ENCODE results near the gene TIMP3.

The TIMP3 gene

DNA sequence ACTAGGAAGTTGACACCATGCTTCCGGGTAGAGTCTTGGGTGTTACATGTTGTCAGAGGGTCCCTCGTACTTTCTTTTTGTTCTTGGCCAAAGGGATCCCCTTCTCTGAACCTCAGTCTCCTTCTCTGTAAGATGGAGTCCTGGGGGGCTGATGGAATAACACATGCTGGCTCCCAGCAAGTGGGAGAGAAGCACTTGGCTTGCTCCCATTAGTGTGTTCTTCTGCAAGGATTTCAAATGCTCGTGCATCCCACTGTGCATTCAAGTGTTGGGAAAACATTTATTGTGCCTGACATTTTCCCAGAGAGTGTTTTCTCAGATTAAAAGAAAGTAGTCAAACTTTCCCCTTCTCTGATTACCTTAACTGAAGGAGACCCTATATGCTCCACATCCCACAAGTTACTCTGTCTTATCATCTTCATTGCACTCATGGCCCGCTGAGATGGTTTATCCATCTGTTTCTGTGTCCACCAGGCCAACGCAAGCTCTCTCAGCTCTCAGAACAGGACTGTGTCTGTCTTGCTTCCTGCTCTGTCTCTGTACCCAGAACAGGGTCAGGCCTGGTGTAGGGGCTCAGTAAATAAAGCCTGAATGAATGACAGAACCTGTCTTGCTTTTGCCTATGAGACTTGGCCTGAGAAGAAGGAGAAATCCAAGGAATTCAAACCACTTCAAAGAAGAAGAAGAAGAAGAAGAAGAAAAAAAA lies 16.0 kb upstream of the TIMP3 start:
- no peak for FAIRE-seq
- no peak for DNase-seq (ENCODE audit: low spot score)

DNA sequence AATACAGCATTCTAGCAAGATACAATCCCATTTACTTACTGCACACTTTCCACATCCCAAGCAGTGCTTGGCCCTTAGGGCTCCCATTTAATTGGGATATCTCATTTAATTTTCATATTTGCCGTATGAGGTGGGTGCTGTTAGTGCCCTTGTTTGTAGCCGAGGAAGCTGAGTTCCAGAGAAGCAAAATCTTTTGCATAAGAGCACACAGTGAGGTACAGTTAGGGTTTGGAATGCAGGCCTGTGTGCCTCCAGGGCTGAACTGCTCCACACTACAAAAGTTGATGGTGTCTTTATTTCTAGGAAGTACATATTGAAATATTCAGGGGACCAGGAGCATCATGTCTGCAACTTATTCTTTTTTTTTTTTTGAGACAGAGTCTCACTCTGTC lies 15.5 kb upstream of the TIMP3 start:
- DNase-seq (ENCODE audit: low spot score) (no peak), FAIRE-seq (no peak)

DNA sequence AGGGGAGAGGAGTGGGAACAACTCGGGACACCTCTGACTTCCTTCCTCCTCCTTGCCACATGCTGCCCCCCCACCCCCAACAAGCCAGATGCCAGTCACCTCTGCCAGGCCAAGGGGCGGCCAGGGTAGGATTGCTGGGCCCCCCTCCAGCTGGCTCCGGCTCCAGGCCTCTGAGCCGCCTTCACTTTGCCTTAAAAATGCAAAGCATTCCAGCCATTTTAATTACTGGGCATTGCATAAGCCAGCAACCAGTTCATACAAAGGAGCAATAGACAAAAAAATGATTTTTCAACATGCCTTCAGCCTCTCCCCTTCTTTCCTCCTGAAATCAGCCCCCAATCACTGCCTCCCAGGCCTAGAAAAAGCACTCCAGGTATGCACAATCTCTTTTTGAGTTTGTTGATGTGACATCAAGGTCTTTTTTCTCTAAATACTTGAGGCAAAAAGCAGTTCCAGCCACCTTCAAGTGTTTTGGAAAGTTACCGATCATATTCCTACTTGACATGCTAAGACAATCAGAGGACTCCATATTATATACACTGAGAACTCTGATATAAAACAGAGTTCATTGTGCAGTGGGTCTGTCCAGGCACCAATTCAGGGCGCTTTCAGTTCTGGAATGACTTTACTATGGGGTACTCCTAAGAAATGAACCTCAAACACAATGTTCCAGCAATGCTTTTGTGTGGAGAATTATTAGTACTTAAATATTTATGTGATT lies 12.4 kb upstream of the TIMP3 start:
- FAIRE-seq (no peak), DNase-seq (ENCODE audit: low spot score) (no peak)

DNA sequence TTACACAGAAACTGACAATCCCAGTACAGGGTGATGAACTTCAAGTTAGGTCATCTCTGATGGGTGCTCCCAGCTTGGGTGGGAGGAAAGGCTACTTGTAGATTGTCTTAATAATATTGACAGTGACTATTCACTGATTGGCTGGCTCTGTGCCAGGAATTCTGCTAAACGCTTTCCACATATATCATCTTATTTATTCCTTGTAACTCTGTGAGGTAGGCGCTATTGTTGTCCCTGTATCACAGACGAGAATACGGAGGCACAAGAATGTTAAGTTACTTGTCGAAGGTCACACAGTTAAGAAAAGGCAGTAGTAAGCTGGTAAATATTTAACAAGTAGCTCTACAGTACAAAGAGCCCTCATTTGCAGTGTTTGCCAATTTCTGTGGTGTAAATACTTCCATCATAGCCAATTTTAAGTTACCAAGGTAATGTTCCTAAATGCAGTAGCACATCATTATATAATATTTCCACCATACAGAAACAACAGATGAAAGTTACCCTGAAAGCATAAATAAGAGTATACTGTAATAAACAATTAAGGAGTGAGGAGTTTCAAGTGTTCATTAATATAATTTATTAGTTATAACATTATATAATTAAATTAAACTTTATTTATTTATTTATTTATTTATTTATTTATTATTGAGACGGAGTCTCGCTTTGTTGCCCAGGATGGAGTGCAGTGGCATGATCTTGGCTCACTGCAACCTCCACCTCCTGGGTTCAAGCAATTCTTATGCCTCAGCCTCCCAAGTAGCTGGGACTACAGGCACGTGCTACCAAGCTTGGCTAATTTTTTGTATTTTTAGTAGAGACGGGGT lies 11.5 kb upstream of the TIMP3 start:
- no peak for DNase-seq (ENCODE audit: low spot score)
- FAIRE-seq: no peak

DNA sequence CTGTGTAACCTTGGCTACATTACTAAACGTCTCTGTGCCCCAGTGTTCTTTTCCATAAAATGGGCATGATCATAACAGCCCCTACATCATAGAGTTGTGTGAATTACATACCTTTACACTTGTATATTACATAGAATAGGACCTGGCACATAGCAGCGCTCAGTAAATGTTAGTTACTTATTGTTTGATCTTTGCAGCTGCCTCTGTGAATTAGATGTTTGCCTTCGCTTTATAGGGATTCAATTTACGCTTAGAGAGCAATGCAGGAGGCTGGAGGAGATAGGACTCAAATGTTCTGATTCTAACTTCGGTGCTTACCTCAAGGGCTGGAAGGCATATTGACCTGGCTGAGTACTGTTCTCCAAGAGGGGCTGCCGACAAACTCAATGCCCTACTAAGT lies 10.4 kb upstream of the TIMP3 start:
- no peak for DNase-seq (ENCODE audit: low spot score)
- no peak for FAIRE-seq

DNA sequence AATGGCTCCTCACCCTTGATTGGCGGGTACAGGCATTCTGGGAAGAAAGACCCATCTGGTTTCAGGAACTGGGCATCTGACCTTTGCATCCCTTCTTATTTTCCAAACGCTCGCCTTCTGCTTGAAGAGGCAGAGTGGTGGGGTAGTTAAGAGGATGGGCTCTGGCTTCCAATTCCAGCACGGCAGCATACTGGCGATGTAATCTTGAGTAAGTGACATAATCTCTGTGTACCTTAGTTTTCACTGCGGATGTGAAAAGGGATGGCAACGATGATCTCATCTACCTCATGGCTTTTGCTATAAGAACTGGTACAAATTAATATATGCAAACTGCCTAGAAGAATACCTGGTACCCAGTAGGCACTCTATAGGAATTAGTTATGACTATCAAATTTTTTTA lies 10.0 kb upstream of the TIMP3 start:
- DNase-seq (ENCODE audit: low spot score): no peak
- no peak for FAIRE-seq

GRCh38 chr22:32793589-32793988 lies 7.9 kb upstream of the TIMP3 start:
- no peak for DNase-seq (ENCODE audit: low spot score)
- no peak for FAIRE-seq

DNA sequence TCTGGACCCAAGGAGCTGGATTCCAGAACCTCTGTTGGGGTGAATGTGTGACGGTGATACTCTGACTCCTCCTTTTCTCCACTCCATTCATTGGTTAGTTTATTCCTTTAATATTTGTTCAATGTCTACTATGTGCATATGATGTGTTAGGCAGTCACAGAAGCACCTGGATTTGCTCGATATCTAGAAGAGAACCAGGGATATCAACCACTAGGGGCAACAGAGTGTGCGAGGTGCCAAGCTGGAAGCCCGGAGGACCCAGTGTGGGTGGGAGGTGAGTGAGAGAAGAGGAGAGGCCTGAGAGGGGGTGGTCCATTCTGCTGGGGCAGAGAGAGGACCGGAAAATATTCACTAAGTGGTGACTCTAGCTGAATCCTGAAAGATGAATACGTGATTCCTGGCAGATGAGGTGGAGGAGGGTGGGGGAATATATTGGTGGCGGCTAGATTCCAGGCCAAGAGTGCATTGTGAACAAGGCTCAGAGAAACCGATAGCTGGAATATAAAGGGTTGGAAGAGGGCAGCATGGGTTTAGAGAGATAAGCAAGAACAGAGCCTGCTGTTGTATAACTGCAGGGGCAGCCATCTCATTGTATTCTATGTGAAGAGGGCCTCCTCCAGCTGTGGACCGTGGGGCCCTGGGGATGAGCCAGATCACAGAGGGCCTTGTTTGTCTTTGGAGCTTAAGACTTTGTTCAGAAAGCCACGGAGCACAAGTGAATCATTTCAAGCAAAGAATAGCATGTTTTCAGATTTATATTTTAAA lies 6.9 kb upstream of the TIMP3 start:
- no peak for DNase-seq (ENCODE audit: low spot score)
- FAIRE-seq: no peak

DNA sequence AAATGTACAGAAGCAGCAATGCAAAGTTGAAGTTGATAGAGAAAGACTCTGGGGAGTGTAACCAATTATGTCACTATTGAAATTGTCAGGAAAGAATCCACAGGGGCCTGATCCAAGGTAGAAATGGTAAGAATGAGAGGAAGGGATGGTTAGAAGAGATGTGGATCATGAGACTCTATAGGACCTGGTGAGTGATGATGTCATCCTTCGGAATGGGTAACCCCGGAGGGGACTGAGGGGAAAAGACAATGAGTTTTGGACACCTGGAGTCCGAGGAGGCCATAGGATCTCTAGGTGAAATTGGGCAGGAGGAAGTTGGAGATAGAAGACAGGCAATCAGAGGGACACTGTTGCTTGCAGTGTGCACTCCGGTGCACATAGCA lies 6.3 kb upstream of the TIMP3 start:
- DNase-seq (ENCODE audit: low spot score): no peak
- no peak for FAIRE-seq

- peak; percentile 6 for DNase-seq (ENCODE audit: low spot score)
- no peak for FAIRE-seq
Measured at GRCh38 chr22:32796865-32797573, 4.5 kb upstream of the TIMP3 start.

- no peak for FAIRE-seq
- DNase-seq (ENCODE audit: low spot score): no peak
Measured at GRCh38 chr22:32799496-32799895, 2.0 kb upstream of the TIMP3 start.

DNA sequence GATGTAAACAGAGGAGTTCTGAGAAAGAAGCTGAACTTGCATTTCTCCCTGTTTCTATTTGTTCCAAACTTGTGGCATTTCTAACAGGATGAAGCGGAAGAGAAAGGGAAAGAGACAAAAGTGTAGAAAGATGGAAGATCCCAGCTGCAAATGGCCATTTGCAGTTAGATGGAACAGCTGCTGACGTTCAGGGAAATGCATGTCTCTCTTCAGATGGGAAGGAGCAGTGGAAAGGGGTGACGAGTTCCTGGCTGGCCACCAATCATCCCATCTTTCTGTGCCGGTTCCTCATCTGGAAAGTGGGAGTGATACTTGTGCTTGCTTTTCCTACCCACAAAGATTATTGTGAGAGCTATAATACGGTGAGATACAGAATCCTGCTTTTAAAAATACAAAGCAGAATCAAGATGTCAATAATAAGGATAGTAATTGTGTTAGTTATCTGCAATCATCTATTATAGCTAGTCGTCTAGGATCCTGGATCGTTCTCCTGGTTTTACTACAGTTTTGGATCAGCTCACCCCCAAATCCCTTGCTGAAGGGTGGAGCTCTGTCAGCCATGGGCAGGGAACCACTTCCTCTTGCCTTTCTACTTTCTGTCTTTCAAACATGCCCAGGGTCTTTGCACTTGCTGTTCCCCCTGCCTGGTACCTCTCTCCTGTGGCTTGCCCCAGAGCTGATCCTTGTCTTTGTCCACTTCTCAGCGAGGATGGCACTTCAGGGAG lies 1.2 kb upstream of the TIMP3 start:
- no peak for FAIRE-seq
- DNase-seq (ENCODE audit: low spot score): no peak

- no peak for DNase-seq (ENCODE audit: low spot score)
- FAIRE-seq: no peak
Measured at GRCh38 chr22:32800994-32801536, 440 bp upstream of the TIMP3 start.

- FAIRE-seq (no peak), DNase-seq (ENCODE audit: low spot score) (no peak)
Measured at GRCh38 chr22:32802237-32802765, 796 bp downstream of the TIMP3 start.

DNA sequence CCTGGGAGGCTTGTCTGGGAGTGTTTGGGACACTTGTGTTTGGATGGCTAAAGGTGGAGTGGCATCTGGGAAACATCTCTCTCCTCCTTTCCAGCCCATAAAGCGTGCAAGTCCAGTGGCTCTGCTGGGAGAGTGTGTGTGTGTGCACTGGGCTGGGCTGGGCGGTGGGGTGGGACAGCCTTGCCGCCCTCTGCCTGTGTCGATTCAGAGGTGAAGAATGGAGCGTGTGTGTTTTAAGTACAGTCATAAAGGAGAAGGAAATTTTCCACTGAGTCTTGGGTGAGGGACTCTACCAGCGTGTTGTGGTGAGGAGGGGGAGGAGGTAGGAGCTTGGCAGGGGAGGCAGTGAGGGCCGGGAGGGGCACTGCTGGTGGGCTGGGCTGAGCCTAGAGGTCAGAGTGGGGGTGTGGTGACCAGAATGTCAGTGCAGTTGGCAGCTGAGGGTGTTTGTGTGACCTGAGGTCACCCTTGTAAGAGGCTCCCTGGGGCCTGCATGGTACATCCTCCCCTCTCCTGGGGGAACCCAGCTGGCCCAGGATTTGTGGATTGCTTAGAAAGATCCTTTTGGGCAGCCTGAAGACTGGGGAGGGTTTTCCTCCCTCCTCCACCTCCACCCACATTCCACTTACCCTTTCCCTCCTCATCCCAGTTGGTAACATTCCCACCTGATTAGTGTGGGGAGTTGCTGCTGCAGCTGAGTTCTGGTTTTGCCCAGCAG lies 1.7 kb downstream of the TIMP3 start:
- DNase-seq (ENCODE audit: low spot score): no peak

DNA sequence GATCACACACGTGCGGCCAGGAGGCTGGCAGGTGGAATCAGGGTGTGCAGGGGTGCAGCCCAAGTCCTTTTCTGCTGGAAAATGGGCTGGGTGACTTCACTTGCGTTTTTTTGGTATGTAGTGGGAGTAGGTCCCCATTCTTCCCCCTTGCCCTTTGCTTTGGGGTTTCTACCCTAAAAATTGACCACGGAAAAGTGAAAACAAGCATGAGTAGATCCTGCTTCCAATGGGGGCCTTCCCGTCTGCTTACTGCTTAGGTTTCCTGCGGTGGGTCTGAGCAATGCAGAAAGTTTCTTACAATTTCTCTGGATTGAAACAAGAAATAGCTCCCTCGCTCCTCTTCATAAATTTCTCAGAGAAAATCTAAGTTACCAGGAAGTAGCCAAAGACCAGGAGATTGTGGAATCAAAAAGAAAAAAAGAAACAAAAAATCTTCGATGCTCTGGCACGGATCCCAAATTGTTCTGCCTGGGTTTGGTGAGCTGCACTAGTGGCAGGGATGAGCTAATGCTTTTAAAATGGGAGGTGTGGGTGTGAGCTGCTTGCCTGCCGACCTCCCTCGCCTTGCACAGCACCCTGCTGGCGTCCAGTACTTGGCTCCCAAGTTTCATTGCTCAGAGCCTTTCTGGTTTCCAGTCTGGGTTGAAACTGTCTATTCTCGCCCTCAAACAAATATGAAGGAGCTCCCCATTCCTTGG lies 2.4 kb downstream of the TIMP3 start:
- FAIRE-seq (no peak), DNase-seq (ENCODE audit: low spot score) (no peak)

More for the DNA sequence above, 1.7 kb downstream of the TIMP3 start:
- no peak for FAIRE-seq

- FAIRE-seq (no peak), DNase-seq (ENCODE audit: low spot score) (no peak)
Measured at GRCh38 chr22:32804531-32805360, 3.2 kb downstream of the TIMP3 start.

Measured in RCC 7860 (cell line).